Right ventricle myocardium inferior (tissue), 1 donor: ENCODE results near the gene CREBRF. TPM values are rescaled to one million over a fixed set of nuclear protein-coding genes. Genes with fewer than 3 reads are reported as not detected.

ENCODE experiments used
- ATAC-seq: fragments of 200-7000 bp; cut with Tn5 transposase; one replicate; pipeline ENCODE4 v1.9.1; 2020; ENCODE audit warnings: mild to moderate bottlenecking, moderate library complexity
- DNase-seq: peaks from one replicate; pipeline ENCODE4 v3.0.0; 2021; ENCODE audit errors: missing footprints
- intact Hi-C: fragments of 100-400 bp; cut with DNase I; formaldehyde crosslinking; loops from one replicate; pipeline ENCODE4 v1.11.0; 2022
- total RNA-seq: library from RNA; stranded (reverse); fragmentation: NEBNext Ultra II Directional; extraction: Animal tissue kit (Norgen Biotek cat#: 25700); gene quantifications from one replicate; pipeline ENCODE4 v1.2.1, GENCODE V29; 2021
- donor health status: DM: no; HTN: yes; CAD: no; lungs with severe emphysema.

Gene CREBRF
- total RNA-seq, 1 donor from 2014 or later, result 23.9 TPM

DNA sequence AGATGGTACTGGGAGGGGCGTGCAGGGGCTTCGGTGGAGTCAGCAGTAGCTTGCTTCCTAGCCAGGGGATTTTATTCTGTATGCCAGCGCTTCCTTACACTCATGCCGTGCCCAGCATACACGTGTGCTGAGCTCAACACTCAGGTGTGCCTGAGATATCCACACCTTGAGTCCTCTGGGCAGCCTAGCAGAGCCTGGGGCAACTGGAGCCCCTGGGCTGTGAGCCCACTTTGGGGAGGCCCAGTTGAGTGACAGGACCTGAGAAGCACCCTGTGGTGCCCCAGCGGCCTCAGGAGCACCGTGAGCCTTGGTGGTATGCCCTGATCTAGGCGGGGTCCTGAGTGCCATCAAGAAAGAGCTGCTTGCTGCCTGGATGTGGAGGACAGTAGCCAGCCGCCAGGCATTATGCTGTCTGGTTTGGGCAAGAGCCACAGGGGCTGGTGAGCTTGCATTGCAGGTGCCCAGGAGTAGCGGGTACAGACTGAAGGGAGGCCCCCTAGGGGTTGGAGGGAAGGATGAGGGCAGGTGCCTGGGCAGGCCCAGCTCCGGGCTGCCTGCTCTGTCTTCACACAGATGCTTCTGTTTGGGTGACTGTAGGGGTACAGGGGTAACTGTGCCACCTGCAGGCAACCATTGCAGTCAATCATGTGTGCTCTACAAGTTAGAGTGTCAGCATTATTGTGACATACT lies 131.0 kb downstream of the CREBRF start:
- intact Hi-C loops, result no loop called here
- DNase-seq (no peak), ATAC-seq (no peak)

DNA sequence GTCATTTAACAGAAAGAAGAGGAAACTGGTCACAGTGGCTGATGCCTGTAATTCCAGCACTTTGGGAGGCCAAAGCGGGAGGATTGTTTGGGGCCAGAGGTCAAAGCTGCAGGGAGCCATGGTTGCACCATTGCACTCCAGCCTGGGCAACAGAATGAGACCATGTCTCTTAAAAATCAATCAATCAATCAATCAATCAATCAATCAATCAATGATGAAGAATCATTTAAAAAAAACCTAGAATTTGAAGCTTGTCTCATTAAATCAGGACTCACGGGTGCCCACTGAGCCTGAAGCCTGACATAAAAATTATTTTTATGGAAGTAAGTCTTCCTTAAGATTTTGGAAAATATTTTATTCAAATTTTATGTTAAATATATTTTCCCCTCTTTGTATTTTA lies 132.1 kb downstream of the CREBRF start:
- ATAC-seq (no peak), DNase-seq (no peak)
- intact Hi-C loops, result no loop called here

Other genes starting within 250 kb of the CREBRF start
- gene ERGIC1, start 222.1 kb upstream of the CREBRF start, total RNA-seq, result 74.8 TPM
- gene RPL26L1, start 96.9 kb upstream of the CREBRF start, total RNA-seq, result 23.9 TPM
- gene ATP6V0E1, start 72.6 kb upstream of the CREBRF start, total RNA-seq, result 167 TPM
- 10.0 TPM for gene BNIP1, start 88.2 kb downstream of the CREBRF start, total RNA-seq
- 261 TPM for gene NKX2-5, start 178.9 kb downstream of the CREBRF start, total RNA-seq